Rectal smooth muscle tissue (tissue), 1 donor: ENCODE results near the gene PALM3.

ENCODE experiments used
- H3K27ac ChIP-seq: one replicate; pipeline ENCODE4 v1.7.0; 2013; ENCODE audit warnings: low read depth, low read length, inconsistent platforms
- H3K27me3 ChIP-seq: one replicate; pipeline ENCODE4 v1.7.0; 2013; ENCODE audit warnings: low read length; ENCODE audit not compliant: control insufficient read depth, insufficient read depth
- H3K36me3 ChIP-seq: one replicate; pipeline ENCODE4 v1.7.0; 2013; ENCODE audit warnings: low read length; ENCODE audit not compliant: control insufficient read depth, insufficient read depth
- H3K4me1 ChIP-seq: one replicate; pipeline ENCODE4 v1.7.0; 2013; ENCODE audit warnings: low read length; ENCODE audit not compliant: control insufficient read depth, insufficient read depth
- H3K4me3 ChIP-seq: one replicate; pipeline ENCODE4 v1.7.0; 2013; ENCODE audit warnings: low read length
- H3K9ac ChIP-seq: one replicate; pipeline ENCODE4 v1.7.0; 2013; ENCODE audit warnings: low read length

The PALM3 gene

DNA sequence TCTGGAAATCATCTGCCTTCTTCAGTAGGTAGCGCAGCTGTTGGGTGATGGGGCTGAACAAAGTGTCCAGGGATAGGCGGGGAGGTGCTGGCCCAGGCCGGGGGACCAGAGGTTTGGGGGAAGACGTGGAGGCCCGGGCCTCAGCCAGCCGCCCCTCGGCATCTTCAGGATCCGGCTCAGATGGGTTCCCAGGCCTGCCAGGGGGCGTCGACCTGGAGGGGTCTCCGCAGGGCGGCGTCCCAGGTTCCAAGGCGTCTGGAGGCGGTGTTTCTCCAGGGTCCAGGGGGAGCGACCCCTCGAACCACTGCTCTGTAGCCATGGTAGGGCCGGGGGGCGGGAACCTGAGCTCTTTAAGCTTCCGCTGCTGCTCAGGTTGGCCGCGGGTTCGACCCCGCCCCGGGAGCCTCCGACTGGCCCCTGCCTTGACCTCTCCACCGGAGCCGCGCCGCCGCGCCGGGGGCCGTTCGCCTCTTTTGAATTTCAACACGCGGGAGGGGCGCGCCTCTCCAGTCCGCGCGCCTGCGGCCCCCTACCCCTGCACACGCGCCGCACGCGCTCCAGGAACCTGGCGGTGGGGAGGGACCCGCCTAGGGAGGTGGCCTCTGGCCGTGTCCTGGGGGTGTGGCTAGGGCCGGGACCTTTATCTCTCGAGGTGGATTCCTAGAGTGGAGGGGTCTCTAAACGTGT is 23.6 kb upstream of the PALM3 start, which contains the start of gene C19orf67:
Gene C19orf67 (minus strand): TSS at position 475 of the 687 bp plus-strand sequence. CDS start 156 bp downstream, at position 319.
- Histone ChIP-seq H3K36me3 (no peaks in the 10 kb centered on the region), H3K4me1 (peaks cover 11% of the 10 kb centered on the region), H3K27me3 (no peaks in the 10 kb centered on the region), H3K27ac (no peak within 1 kb of the TSS), H3K9ac (no peak within 1 kb of the TSS), H3K4me3 (no peak within 1 kb of the TSS)

DNA sequence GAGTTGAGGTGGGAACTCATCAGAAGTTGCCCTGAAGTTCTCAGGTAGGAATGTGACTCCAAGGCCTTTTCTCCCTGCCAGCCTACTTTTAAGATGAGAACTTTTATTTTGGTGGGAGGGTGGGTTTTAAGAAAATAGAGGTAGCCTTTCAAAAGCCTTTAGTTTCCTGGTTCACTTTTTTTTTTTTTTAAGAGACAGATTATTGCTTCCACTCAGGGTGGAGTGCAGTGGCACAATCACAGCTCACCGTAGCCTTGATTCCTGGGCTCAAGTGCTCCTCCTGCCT is 20.7 kb upstream of the PALM3 start:
- Histone ChIP-seq H3K9ac (no peak overlapping the region), H3K4me1 (peaks cover 10% of the 10 kb centered on the region), H3K27ac (no peak overlapping the region), H3K4me3 (peak overlapping the region; percentile 99), H3K36me3 (no peaks in the 10 kb centered on the region), H3K27me3 (no peaks in the 10 kb centered on the region)

DNA sequence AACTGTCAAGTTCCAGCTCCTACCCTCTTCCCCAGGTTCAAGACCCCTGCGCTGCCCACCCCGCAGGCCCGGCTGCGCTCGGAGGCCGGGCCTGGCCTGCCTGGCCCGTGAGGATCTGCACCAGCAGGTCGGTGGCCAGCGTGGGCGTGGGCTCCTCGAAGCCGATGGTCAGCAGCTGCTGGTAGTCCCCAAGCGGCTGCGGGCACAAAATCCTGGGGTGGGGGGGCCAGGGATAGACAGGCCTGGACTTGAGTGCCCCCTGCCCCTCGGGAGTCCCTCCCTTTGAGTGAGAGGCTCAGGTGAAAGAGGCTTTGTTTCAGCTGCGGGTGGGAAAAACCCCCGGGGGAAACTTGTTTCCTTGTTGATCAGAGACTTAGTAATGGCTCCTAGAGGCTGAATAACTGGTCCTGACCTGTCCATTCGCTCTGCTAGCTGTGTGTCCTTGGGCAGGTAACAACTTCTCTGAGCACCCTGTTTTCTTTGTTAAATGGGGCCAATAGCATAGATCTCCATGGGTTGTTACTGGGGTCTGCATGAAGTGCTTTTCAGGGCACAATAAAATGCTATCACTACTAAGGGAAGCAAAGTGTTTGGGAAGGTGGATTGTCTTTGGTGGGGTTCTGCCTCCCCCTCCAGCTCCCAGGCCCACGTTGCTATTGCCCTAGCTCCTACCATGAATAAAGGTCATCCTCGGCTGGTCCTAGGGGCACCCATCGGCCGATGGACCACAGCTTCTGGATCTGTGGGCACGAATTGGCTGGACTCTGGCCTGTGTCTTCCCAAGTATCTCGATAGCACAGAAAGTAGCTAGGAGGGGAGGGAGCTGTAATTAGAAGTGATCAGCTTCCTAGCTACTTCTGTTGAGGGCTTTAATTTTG is 20.2 kb upstream of the PALM3 start:
- peak overlapping the region; percentile 95 for H3K9ac ChIP-seq
- H3K27me3 ChIP-seq: no peaks in the 10 kb centered on the region
- H3K36me3 ChIP-seq: no peaks in the 10 kb centered on the region
- peak overlapping the region; percentile 90 for H3K27ac ChIP-seq
- peaks cover 10% of the 10 kb centered on the region for H3K4me1 ChIP-seq
- peak overlapping the region; percentile 99 for H3K4me3 ChIP-seq

DNA sequence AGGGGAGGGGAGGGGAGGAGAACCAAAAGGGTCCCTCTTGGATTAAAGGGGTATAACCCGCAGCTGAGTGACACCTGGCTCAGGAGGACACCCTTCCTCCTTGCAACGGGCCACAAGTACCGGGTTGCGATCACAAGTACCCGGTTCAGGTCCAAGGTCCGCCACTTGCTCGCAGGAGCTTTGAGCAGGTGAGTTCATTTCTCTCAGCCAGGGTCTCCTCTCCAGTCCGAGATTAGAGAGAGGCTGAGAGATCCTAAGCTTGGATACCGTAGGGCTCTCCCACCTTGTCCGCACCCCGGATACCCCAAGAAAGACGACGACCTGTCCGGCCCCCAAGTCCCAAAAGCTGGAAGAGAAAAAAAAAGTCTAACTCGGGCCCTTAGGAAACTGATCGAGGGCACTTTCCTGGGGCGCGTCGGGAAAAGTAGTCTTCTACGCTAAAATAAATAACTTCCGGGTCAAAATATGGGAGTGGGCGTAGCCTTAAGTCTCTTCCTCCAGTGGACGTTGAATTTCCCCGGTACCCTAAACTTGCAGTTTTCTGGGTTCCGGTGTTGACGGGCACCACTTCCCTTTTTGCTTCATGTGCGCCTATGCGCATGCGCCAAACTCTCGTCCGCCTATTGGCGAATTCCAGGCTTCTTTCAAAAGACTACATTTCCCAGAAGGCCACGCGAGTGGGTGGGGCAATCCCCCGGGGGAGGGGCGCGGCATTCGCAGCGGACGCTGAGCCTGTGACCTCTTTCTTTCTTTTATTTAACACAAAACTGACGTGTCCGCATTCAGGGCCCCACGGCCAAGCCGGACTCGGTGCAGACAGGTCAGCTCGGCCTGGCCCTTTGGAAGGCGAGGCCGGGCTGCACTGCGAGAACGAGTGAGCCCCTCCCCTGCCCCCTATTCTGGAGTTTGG is 19.3 kb upstream of the PALM3 start:
- Histone ChIP-seq H3K4me1 (peaks cover 10% of the 10 kb centered on the region), H3K4me3 (peak overlapping the region; percentile 99), H3K27ac (peak overlapping the region; percentile 90), H3K36me3 (no peaks in the 10 kb centered on the region), H3K9ac (peak overlapping the region; percentile 95), H3K27me3 (no peaks in the 10 kb centered on the region)

DNA sequence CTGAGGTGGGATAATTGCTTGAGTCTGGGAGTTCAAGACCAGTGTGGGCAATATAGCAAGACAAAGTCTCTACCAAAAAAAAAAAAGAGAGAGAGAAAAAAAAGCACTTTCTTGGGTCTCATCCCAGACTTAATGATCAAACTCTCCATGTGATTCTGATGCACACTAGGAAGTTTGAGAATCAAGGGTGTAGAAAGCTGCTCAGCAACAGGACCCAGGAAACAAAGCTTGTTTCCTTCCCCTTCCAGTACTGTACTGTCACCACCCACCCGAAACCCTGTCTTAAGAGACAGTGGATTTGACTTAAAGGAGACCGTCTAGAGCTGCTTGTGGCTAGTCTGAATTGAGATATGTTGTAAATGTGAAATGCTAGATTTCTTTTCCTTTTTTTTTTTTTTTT is 16.5 kb upstream of the PALM3 start:
- H3K4me1 ChIP-seq: peaks cover 17% of the 10 kb centered on the region
- no peak overlapping the region for H3K27ac ChIP-seq
- no peaks in the 10 kb centered on the region for H3K27me3 ChIP-seq
- no peaks in the 10 kb centered on the region for H3K36me3 ChIP-seq
- no peak overlapping the region for H3K9ac ChIP-seq
- H3K4me3 ChIP-seq: no peak overlapping the region

DNA sequence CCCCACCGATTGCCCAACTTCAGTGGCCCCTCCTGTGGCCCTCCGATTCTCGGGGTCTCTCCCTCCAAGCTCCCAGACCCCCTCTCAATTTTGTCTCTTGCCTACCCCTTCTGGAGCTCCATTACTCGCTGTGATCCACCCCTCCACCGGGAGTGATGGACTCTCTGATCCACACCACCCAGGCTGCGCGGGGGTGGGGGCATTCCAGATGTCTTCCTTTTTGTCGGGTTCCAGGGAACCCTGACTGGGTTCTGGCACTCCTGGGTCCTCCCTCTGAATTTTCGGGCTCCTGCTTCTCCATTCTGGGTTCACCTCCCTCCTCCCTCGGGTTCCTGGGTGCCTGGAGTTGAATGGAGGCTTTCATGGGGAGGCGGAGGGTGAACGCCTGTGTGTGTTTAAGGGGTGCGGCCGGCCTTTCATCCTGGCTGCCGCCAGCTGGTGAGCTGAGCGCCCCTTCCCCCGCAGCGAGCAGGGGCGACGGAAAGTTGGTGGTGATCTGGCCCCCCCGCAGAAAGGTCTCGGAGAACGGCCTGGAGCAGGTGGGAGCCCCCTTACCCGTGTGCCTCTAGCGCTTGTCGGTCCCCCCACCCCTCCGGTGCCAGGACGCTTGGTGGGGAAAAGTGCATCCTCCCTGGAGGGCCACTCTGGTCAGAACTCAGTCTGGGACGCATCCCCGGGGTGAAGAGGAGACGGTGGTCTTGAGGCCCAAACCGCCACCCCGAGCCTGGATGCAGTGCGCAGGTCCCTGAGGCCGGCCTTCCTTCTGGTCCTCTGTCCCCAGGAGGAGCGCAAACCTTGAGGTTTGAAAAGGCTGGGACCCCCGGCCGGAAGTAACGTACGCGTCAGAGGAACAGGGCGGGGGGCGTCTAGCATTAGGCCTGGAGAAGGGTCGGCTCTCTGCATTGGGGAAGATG is 12.3 kb upstream of the PALM3 start:
- H3K9ac ChIP-seq: peak overlapping the region; percentile 76
- H3K4me1 ChIP-seq: peaks cover 8% of the 10 kb centered on the region
- no peaks in the 10 kb centered on the region for H3K36me3 ChIP-seq
- H3K4me3 ChIP-seq: peak overlapping the region; percentile 95
- peak overlapping the region; percentile 78 for H3K27ac ChIP-seq
- no peaks in the 10 kb centered on the region for H3K27me3 ChIP-seq

DNA sequence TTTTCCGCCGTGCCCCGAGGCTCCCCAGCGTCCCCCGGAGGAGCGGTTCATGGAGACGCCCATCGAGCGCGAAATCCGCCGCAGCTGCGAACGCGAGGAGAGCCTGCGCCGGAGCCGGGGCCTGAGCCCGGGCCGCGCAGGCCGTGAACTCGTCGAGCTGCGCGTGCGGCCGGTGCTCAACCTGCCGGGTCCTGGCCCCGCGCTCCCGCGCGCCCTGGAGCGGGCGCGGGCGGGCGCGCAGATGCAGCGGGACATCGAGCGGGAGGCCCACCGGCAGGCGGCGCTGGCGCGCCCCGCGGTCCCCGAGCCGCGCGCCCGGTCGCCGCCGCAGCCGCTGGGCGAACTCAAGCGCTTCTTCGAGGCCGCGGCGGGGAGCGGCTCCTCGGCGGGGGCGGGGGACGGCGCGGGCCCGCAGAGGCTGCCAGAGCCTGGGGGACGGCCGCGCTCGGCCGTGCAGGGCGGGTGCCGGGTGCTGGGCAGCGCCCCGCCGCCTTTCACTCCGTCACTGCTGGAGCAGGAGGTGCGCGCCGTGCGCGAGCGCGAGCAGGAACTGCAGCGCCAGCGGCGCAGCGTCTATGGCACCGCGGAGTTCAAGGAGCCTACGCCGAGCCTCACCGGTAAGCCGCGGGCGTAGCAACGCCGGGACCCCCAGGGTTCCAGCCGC is 11.5 kb upstream of the PALM3 start:
- H3K4me3 ChIP-seq: peak overlapping the region; percentile 95
- no peaks in the 10 kb centered on the region for H3K27me3 ChIP-seq
- no peaks in the 10 kb centered on the region for H3K36me3 ChIP-seq
- peaks cover 8% of the 10 kb centered on the region for H3K4me1 ChIP-seq
- H3K9ac ChIP-seq: peak overlapping the region; percentile 76
- H3K27ac ChIP-seq: peak overlapping the region; percentile 78

DNA sequence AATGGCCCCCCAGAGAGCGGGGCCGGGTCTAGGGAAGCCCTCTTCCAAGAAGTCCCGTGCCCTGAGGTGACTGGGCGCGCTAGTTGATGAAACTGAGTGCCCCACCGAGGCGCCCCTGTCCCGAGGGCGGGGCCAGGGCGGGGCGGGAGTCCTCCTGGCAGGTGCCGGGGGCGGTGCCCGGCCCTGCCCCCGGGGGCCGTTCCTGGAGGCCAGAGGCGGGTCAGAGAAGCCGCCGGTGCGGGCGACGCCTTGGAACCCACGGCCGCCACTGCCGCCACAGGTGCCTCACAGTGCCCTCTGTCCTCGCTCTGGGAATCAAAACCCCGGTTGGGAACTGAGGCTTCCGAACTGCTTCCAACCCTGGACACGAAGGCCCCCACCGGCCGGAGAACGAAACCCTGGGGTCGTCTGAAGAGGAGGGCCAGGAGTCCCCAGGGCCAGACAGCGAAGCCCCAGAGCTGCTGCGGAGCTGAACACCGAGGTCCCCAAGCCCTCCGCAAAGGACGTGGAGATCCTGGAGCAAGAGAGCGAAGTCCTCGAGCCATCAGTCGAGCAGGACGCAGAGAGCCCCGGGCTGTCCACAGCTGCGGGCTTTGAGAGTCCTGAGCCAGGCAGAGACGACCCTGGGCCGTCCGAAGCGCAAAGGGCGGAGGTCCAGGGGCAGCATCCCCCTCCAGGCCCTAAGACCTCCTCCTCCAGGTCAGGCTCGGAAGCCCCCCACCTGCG is 10.8 kb upstream of the PALM3 start, which contains the start of gene MISP3:
Gene MISP3 (plus strand): TSS at position 252 of the 726 bp plus-strand sequence. CDS start 524 bp downstream, outside the sequence.
- H3K4me1 ChIP-seq: peaks cover 8% of the 10 kb centered on the region

DNA sequence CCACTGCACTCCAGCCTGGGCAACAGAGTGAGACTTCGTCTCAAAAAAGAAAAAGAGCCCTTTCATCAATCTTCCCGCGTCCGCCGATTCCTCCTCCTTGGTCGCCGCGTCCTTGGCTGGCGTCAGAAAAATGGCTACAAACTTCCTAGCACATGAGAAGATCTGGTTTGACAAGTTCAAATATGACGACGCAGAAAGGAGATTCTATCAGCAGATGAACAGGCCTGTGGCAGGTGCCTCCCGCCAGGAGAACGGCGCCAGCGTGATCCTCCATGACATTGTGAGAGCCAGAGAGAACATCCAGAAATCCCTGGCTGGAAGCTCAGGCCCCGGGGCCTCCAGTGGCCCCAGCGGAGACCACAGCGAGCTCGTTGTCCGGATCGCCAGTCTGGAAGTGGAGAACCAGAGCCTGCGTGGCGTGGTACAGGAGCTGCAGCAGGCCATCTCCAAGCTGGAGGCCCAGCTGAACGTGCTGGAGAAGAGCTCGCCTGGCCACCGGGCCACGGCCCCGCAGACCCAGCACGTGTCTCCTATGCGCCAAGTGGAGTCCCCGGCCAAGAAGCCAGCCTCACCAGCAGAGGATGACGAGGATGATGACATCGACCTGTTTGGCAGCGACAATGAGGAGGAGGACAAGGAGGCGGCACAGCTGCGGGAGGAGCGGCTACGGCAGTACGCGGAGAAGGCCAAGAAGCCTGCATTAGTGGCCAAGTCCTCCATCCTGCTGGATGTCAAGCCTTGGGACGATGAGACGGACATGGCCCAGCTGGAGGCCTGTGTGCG is 8.6 kb upstream of the PALM3 start:
- peaks cover 8% of the 10 kb centered on the region for H3K4me1 ChIP-seq
- no peaks in the 10 kb centered on the region for H3K27me3 ChIP-seq
- no peak overlapping the region for H3K9ac ChIP-seq
- H3K27ac ChIP-seq: no peak overlapping the region
- H3K36me3 ChIP-seq: no peaks in the 10 kb centered on the region
- H3K4me3 ChIP-seq: no peak overlapping the region

More for the DNA sequence above, 10.8 kb upstream of the PALM3 start, which contains the start of gene MISP3:
- H3K27ac ChIP-seq: peak within 1 kb of the TSS; percentile 78
- H3K36me3 ChIP-seq: no peaks in the 10 kb centered on the region
- peak within 1 kb of the TSS; percentile 95 for H3K4me3 ChIP-seq
- peak within 1 kb of the TSS; percentile 81 for H3K9ac ChIP-seq
- no peaks in the 10 kb centered on the region for H3K27me3 ChIP-seq

DNA sequence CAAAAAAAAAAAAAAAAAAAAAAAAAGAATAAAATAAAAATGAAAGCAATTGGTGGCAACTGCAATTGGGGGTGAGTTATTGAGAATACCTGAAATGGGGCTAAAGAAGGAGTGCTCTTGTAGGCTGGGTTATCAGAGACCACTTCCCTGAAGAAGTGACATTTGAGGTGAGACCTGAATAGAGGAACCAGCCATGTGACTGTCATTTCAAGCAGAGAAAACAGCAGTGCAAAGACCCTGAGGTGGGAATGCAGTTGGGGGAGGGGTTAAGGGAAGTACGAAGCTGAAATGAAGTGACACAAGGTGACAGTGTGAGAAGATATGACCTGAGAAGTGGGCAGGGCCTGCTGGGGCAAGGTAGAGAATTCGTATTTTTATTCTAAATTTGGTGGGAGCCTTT is 4.3 kb upstream of the PALM3 start:
- no peak overlapping the region for H3K9ac ChIP-seq
- H3K27ac ChIP-seq: no peak overlapping the region
- peaks cover 3% of the 10 kb centered on the region for H3K27me3 ChIP-seq
- H3K4me1 ChIP-seq: no peaks in the 10 kb centered on the region
- H3K36me3 ChIP-seq: no peaks in the 10 kb centered on the region
- H3K4me3 ChIP-seq: no peak overlapping the region
